B cell (primary cell): ENCODE data around the gene OCA2. TPM values are rescaled to one million over a fixed set of nuclear protein-coding genes. Genes with fewer than 3 reads are reported as not detected.

Experiments used
- ATAC-seq: fragments of 200-7000 bp; cut with Tn5 transposase; one replicate; pipeline ENCODE4 v1.10.0; 2021; ENCODE audit warnings: low read depth, mild to moderate bottlenecking, moderate number of reproducible peaks, moderate library complexity
- CTCF ChIA-PET: fragments of 350-600 bp; sonication (Branson Sonifier 250); formaldehyde crosslinking; loops from one replicate; lab custom pipeline; 2021; ENCODE audit warnings: antibody characterized with exemption, inconsistent platforms; lab: Charles Lee
- POLR2A ChIA-PET: fragments of 350-600 bp; sonication (Branson Sonifier 250); formaldehyde crosslinking; loops from one replicate; lab custom pipeline; 2021; ENCODE audit warnings: antibody characterized with exemption; lab: Charles Lee
- DNase-seq: peaks from one replicate; pipeline ENCODE4 v3.0.0; 2013
- H2AFZ ChIP-seq: 2 replicates; pipeline ENCODE4 v1.6.1; 2012; ENCODE audit warnings: mild to moderate bottlenecking, low read depth, low read length; ENCODE audit not compliant: insufficient read depth, poor library complexity, severe bottlenecking
- H3K27ac ChIP-seq, 2 donors: 1 replicate in 1 of 2; 2 replicates in 1 of 2; pipeline ENCODE4 v1.5.1; 2012 to 2013; ENCODE audit warnings: low read length in 2 of 2, mild to moderate bottlenecking in 2 of 2, moderate library complexity in 1 of 2
- H3K27me3 ChIP-seq, 4 experiments: fragments of 200-600 bp in 1 of 4; sonication (generic) in 1 of 4; replicated peaks in 1 of 4; 1 replicate in 2 of 4; 2 replicates in 2 of 4; pipeline versions ENCODE4 v1.6.1 to v1.7.0; 2013 to 2016; ENCODE audit warnings: low read length in 3 of 4, mild to moderate bottlenecking in 2 of 4, mixed read lengths in 1 of 4, moderate library complexity in 1 of 4; ENCODE audit not compliant: insufficient read depth in 4 of 4, control insufficient read depth in 3 of 4; ENCODE audit errors: control extremely low read depth in 1 of 4
- H3K36me3 ChIP-seq, 2 experiments: replicated peaks in 1 of 2; 1 replicate in 1 of 2; 2 replicates in 1 of 2; pipeline versions ENCODE4 v1.6.1 to v1.7.1; 2013; ENCODE audit warnings: low read length in 1 of 2; ENCODE audit not compliant: insufficient read depth in 2 of 2, control insufficient read depth in 1 of 2; ENCODE audit errors: control extremely low read depth in 1 of 2, extremely low read depth in 1 of 2
- H3K4me1 ChIP-seq, 2 donors: fragments of 200-600 bp in 1 of 2; sonication (generic) in 1 of 2; 1 replicate in 1 of 2; 2 replicates in 1 of 2; pipeline versions ENCODE4 v1.5.1 to v1.6.1; 2013 to 2017; ENCODE audit warnings: low read length in 2 of 2; ENCODE audit not compliant: control insufficient read depth in 2 of 2, insufficient read depth in 2 of 2
- H3K4me2 ChIP-seq: replicated peaks from 2 replicates; pipeline ENCODE3; 2012; ENCODE audit warnings: mild to moderate bottlenecking, low read depth, low read length; ENCODE audit not compliant: poor library complexity, severe bottlenecking
- H3K4me3 ChIP-seq, 5 experiments: fragments of 200-600 bp in 1 of 5; sonication (generic) in 1 of 5; 1 replicate in 3 of 5; 2 replicates in 2 of 5; pipeline versions ENCODE4 v1.5.1 to v1.7.0; 2011 to 2016; ENCODE audit warnings: low read length in 4 of 5, mild to moderate bottlenecking in 4 of 5, low read depth in 2 of 5, control low read depth in 1 of 5, moderate library complexity in 1 of 5; ENCODE audit not compliant: insufficient read depth in 1 of 5; ENCODE audit errors: control extremely low read depth in 1 of 5, extremely low read depth in 1 of 5
- H3K79me2 ChIP-seq: fragments of 200-600 bp; sonication (generic); one replicate; pipeline ENCODE4 v1.6.0; 2016; ENCODE audit warnings: low read length; ENCODE audit not compliant: control insufficient read depth, insufficient read depth
- H3K9ac ChIP-seq: fragments of 200-600 bp; sonication (generic); 2 replicates; pipeline ENCODE4 v1.6.1; 2017; ENCODE audit warnings: mild to moderate bottlenecking, low read length, moderate library complexity
- H3K9me3 ChIP-seq, 3 donors: one replicate each; pipeline versions ENCODE4 v1.6.1 to v1.7.1; 2013; ENCODE audit warnings: low read length in 2 of 3; ENCODE audit not compliant: control insufficient read depth in 2 of 3, insufficient read depth in 1 of 3; ENCODE audit errors: control extremely low read depth in 1 of 3
- H4K20me1 ChIP-seq: 2 replicates; pipeline ENCODE4 v1.6.0; 2012; ENCODE audit warnings: mild to moderate bottlenecking, low read length; ENCODE audit not compliant: insufficient read depth, control insufficient read depth, poor library complexity, severe bottlenecking
- H3K27ac Mint-ChIP-seq: one replicate; pipeline ENCODE4 v1.8.0; 2021; ENCODE audit warnings: mixed read lengths
- H3K27me3 Mint-ChIP-seq: one replicate; pipeline ENCODE4 v1.8.0; 2021; ENCODE audit warnings: mixed read lengths
- H3K4me1 Mint-ChIP-seq: one replicate; pipeline ENCODE4 v1.8.0; 2021; ENCODE audit warnings: mixed read lengths
- H3K4me3 Mint-ChIP-seq: one replicate; pipeline ENCODE4 v1.8.0; 2021; ENCODE audit warnings: mixed read lengths
- H3K9me3 Mint-ChIP-seq: one replicate; pipeline ENCODE4 v1.8.0; 2022; ENCODE audit warnings: mixed read lengths; ENCODE audit not compliant: insufficient read depth
- CTCF ChIP-seq: fragments of 200-600 bp; IDR thresholded peaks from one replicate; pipeline ENCODE4 v1.8.0; 2022; ENCODE audit warnings: antibody characterized with exemption, mild to moderate bottlenecking
- EZH2 ChIP-seq: IDR thresholded peaks from 2 replicates; pipeline ENCODE4 v1.6.1; 2012; ENCODE audit warnings: borderline replicate concordance, low read depth, mild to moderate bottlenecking, moderate library complexity, low read length; ENCODE audit not compliant: insufficient read depth, poor library complexity, severe bottlenecking
- WGBS: methylation state at CpG from one replicate; pipeline ENCODE4 v1.1.5; 2013; ENCODE audit warnings: missing lambda C conversion rate; ENCODE audit not compliant: insufficient coverage; 5-methylcytosine and 5-hydroxymethylcytosine counted together
- intact Hi-C: fragments of 100-400 bp; cut with micrococcal nuclease; formaldehyde crosslinking; loops from one replicate; pipeline ENCODE4 v1.10.0; 2022
- polyA plus RNA-seq: library from polyadenylated mRNA; depleted of rRNA; stranded (reverse); fragments of >200 nt; gene quantifications from 2 replicates; pipeline ENCODE4 v1.2.3, GENCODE V29; 2012
- total RNA-seq, 2 donors: library from RNA; stranded (reverse); fragments of 120-200 nt in 1 of 2; gene quantifications; 1 replicate in 1 of 2; 2 replicates in 1 of 2; pipeline versions ENCODE4 v1.2.3 to v1.2.4, GENCODE V29; 2013 to 2022

OCA2 gene
- total and polyA plus RNA-seq, 2 donors (not counting 1 experiment from before 2014, with no cell fraction given), result 0.12 TPM; not detected in 1

- Histone ChIP-seq H3K36me3 (no peaks in the 10 kb centered on the region), H3K9me3 (peaks cover 0 to 2% (median 0%) of the 10 kb centered on the region in 3 donors), H3K4me1 (no peaks in the 10 kb centered on the region), H3K4me3 (no peak overlapping the region), H3K79me2 (no peaks in the 10 kb centered on the region), H3K4me2 (no peak overlapping the region), H3K27me3 (no peaks in the 10 kb centered on the region), H3K9ac (no peak overlapping the region), H2AFZ (no peak overlapping the region), H3K27ac (no peak overlapping the region), H4K20me1 (no peaks in the 10 kb centered on the region)
- Mint-ChIP-seq H3K4me3 (no peak overlapping the region), H3K27ac (no peak overlapping the region), H3K4me1 (no peaks in the 10 kb centered on the region), H3K27me3 (peaks cover 11% of the 10 kb centered on the region), H3K9me3 (no peaks in the 10 kb centered on the region)
- 67% methylated on average over 1 of the region's 3 CpGs for WGBS
- ATAC-seq (no peak), DNase-seq (no peak)
- POLR2A ChIA-PET, result no interaction called here
- CTCF ChIA-PET, result no interaction called here
- TF ChIP-seq EZH2, result no peak
- no peak for TF ChIP-seq CTCF
- intact Hi-C loops, result no loop called here
Measured at GRCh38 chr15:28047277-28047676, 51.8 kb downstream of the OCA2 start.

GRCh38 chr15:28044121-28044672 lies 54.9 kb downstream of the OCA2 start:
- ATAC-seq (no peak), DNase-seq (no peak)
- Histone ChIP-seq H3K27me3 (no peaks in the 10 kb centered on the region), H3K9me3 (peaks cover 0 to 2% (median 0%) of the 10 kb centered on the region in 3 donors), H3K4me3 (no peak overlapping the region), H3K79me2 (no peaks in the 10 kb centered on the region), H3K27ac (no peak overlapping the region), H3K4me2 (no peak overlapping the region), H3K36me3 (no peaks in the 10 kb centered on the region), H3K4me1 (no peaks in the 10 kb centered on the region), H3K9ac (no peak overlapping the region), H2AFZ (no peak overlapping the region), H4K20me1 (no peaks in the 10 kb centered on the region)
- Mint-ChIP-seq H3K27ac (no peak overlapping the region), H3K27me3 (peaks cover 11% of the 10 kb centered on the region), H3K4me3 (no peak overlapping the region), H3K9me3 (no peaks in the 10 kb centered on the region), H3K4me1 (no peaks in the 10 kb centered on the region)
- intact Hi-C loops, result no loop called here
- WGBS, result 91% methylated on average over 2 of the region's 5 CpGs
- ChIA-PET POLR2A (no interaction called here), CTCF (no interaction called here)
- TF ChIP-seq CTCF (no peak), EZH2 (no peak)
